Activated CD8-positive, alpha-beta memory T cell treated with anti-CD3 and anti-CD28 coated beads for 24 hours (primary cell): ENCODE data around the gene CRLF3.

Experiments
- DNase-seq: peaks from one replicate; pipeline ENCODE4 v3.0.0-alpha.2; 2020

The CRLF3 gene, protein sequence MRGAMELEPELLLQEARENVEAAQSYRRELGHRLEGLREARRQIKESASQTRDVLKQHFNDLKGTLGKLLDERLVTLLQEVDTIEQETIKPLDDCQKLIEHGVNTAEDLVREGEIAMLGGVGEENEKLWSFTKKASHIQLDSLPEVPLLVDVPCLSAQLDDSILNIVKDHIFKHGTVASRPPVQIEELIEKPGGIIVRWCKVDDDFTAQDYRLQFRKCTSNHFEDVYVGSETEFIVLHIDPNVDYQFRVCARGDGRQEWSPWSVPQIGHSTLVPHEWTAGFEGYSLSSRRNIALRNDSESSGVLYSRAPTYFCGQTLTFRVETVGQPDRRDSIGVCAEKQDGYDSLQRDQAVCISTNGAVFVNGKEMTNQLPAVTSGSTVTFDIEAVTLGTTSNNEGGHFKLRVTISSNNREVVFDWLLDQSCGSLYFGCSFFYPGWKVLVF

GRCh38 chr17:30824356-30825145, at the start of gene CRLF3:
Gene CRLF3, minus strand, starts transcription at chr17:30824692. Its CDS starts 41 bp downstream, at chr17:30824651.
- peak; percentile 94 for DNase-seq

- DNase-seq = no peak
These were observed 44.5 kb upstream of the CRLF3 start for GRCh38 chr17:30869005-30869404.

DNA sequence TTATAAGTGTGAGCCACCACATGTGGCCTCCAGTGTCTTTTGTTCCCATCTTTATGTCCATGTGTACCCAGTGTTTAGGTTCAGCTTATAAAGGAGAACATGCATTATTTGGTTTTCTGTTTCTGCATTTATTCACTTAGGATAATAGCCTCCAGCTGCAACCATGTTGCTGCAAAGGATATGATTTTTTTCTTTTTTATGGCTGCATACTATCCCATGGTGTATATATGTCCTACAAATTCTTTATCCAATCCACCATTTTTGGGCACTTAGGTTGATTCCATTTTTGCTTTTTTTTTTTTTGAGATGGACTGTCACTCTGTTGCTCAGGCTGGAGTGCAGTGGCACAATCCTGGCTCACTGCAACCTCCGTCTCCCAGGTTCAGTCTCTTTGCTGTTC, 40.1 kb upstream of the CRLF3 start:
- DNase-seq = no peak

- no peak for DNase-seq
These were observed 34.2 kb upstream of the CRLF3 start for GRCh38 chr17:30858556-30859250.

GRCh38 chr17:30854146-30854545, 29.7 kb upstream of the CRLF3 start:
- DNase-seq = no peak

DNA sequence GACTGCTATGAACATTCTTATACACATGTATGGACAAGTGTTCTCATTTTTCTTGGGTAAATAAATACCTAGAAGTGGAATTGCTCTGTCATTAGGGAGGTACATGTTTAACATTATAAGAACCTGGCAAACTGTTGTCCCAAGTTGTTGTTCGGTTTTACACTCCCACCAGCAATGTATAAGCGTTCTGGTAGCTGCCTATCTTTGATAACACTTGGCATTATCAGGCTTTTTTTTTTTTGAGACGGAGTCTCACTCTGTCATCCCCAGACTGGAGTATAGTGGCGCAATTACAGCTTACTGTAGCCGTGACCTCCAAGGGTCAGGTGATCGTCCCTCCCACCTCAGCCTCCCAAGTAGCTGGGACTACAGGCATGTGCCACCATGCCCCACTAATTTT, 23.5 kb upstream of the CRLF3 start:
- DNase-seq = no peak

GRCh38 chr17:30840771-30841170, 16.3 kb upstream of the CRLF3 start:
- no peak for DNase-seq

DNA sequence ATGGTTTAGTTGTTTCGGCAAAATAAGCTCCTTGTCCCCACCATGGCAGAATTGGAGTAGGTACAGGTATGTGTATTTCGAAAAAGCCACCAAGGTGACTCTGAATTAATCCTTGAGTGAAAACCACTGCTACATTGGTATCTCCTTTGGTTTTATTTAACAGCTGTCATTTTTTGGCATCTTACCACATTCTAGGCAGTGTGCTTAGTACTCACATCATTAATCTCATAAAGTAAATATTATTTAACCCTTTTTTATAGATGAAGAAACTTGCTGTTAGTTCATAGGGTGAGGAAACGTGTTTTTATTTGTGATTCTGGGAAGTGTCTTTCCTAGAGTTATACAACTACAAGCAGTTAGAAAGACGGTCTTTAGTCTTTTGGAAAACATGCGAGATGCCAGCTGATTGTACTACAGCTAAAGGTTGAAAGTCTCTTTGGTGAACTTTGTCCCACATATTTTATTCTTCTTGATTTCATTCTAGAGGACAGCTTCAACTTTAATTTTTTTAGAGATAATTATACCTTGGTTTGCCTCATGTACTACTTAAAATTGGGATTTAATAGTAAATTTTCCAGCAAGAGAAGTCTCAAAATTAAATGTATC, 13.8 kb upstream of the CRLF3 start:
- DNase-seq = no peak

GRCh38 chr17:30832438-30833124, 8.1 kb upstream of the CRLF3 start:
- DNase-seq = no peak

DNA sequence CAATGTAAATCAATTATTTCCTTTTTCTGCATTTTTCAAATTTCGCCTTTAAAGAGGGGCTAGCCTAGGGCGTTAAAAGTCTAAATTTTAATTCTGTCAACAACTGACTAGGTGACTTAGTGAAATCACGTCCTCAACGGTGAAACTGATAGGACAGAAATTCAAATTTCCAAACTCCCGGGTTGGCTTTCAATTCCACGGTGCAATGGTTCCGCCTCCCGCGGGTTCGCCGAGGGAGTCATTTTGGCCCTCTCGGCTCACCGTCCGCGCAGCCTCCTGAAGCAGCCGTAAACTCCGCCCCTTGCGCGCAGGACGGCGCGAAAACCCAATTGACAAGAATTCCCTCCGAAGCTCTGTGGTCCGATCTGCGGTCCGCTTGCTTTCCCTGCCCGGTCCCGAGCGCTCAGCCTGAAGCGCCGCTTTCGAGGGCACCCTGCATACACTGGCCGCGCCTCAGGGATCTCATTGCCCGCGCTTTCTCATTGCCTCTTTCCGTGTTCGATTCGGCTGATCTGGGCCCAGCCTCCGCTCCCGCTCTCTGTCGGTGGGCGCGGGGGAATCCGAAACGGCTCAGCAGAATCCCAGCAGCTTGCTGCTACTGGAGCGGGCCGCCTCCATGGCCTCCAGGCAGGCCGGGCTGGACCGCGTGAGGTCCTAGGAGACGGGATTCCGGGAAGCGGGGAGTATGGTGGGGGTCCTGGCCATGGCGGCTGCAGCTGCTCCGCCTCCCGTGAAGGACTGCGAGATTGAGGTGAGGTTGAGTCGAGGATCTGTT, 7.4 kb upstream of the CRLF3 start, which contains the start of gene ATAD5:
Gene ATAD5, plus strand, starts transcription at position 304 of the 775 bp plus-strand sequence. Its CDS starts 382 bp downstream, at position 686.
- peak; percentile 93 for DNase-seq

- no peak for DNase-seq
These were observed 6.8 kb upstream of the CRLF3 start for GRCh38 chr17:30831257-30831656.

DNA sequence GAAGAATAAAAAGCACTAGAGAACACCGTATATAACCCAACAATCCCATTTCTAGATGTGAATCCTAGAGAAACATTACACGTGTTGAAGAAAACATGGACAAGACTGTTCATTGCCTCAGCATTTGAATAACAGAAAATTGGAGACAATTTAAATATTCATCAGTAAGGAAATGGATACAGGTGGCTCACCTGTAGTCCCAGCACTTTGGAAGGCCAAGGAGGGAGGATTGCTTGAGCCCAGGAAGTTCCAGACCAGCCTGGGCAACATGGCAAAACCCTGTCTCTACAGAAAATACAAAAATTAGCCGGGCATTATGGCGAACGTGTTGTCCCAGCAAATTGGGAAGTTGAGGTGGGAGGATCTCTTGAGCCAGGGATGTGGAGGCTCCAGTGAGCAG, 4.5 kb upstream of the CRLF3 start:
- DNase-seq = no peak

- no peak for DNase-seq
These were observed 2.6 kb upstream of the CRLF3 start for GRCh38 chr17:30827082-30827481.

DNA sequence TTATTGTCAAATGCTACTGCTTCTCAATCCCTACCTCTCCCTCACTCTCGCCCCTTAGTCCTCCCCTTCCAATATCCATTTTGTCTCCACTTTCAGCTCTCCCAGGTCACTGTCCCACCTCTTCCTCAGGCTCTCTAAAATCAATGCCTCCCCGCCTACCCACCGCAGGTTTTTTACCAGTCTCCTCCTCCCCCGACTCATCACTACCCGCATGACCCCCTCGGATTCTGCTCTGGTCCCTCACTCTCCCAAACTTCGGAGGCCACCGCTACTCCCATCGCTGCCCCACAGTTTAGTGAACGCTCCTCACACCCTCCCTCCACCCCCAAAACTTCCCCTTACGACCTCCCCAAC, 513 bp downstream of the CRLF3 start:
- no peak for DNase-seq

DNA sequence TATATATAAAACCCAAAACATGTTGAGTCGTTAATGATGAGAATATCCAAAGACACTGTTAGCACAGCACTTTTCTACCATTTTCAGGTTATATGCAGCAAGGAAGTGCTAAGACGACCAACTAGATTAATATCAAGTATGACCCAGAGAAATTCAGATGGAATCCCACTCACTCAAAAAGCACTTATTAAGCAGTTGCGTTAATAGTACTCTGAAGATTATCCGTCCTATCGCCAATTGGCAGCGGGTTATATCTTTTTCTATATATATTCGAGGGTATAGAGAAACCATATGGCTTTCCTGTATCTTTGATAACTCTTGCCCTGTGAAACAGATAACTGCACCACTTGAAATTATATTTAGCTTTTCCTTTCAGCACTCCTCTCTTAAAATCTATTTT, 1.1 kb downstream of the CRLF3 start:
- DNase-seq = no peak

GRCh38 chr17:30822919-30823318, 1.6 kb downstream of the CRLF3 start:
- peak; percentile 58 for DNase-seq

- DNase-seq = peak; percentile 45
These were observed 2.4 kb downstream of the CRLF3 start for GRCh38 chr17:30821871-30822723.

DNA sequence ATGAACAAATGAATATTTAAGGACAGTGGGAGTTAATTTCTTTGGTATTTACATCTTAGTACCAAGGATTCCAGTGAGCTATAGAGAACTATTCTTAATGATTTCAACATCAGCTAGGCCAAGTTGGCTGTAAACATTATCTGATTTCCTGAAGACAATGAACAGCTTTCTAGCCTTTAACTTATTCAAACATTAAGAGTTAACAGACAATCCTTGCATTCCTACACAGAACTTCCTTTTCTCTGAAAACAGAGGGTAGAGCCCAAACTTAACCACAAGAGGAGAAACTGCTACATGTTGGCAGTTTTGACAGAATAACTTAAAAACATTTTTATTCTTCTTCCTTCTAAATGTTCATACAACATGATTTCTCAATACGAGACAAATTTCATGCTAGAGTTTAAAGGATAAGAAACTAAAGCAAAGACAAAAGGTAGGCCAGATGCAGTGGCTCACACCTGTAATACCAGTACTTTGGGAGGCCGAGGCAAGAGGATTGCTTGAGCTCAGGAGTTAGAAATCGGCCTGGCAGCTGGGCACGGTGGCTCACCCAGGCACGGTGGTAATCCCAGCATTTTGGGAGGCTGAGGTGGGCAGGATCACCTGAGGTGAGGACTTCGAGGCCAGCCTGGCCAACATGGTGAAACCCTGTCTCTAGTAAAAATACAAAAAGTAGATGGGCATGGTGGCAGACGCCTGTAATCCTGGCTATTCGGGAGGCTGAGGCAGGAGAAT, 4.4 kb downstream of the CRLF3 start:
- DNase-seq = peak; percentile 56

- DNase-seq = no peak
These were observed 8.3 kb downstream of the CRLF3 start for GRCh38 chr17:30816165-30816564.

DNA sequence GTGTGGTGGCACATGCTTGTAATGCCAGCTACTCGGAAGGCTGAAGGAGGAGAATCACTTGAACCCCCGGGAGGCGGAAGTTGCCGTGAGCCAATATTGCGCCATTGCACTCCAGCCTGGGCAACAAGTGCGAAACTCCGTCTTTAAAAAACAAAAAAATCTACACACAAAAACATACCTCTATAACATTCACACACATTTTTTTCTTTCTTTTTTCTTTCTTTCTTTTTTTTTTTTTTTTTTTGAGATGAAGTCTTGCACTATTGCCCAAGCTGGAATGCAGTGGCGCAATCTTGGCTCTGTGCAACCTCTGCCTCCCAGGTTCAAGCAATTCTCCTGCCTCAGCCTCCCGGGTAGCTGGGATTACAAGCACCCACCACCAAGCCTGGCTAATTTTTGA, 9.6 kb downstream of the CRLF3 start:
- peak; percentile 21 for DNase-seq
